GM18511 (cell line): ENCODE results near the gene FBXO11.
A peak's percentile ranks its signal among the peaks of the same experiment; 100 is the strongest.
"Not testable (repeated sequence)": the region's sequence is repeated elsewhere in the genome, so short reads cannot be mapped to it uniquely, and the experiment has no call there.

Experiments used
- ATAC-seq: cut with Tn5 transposase; IDR thresholded peaks from one replicate; pipeline ENCODE4 v1.9.1; 2021; ENCODE audit warnings: mild to moderate bottlenecking, moderate library complexity; ENCODE audit not compliant: unreplicated experiment

Gene FBXO11

GRCh38 chr2:47899915-47900816 lies 6.1 kb downstream of the FBXO11 start:
- no peak for ATAC-seq

DNA sequence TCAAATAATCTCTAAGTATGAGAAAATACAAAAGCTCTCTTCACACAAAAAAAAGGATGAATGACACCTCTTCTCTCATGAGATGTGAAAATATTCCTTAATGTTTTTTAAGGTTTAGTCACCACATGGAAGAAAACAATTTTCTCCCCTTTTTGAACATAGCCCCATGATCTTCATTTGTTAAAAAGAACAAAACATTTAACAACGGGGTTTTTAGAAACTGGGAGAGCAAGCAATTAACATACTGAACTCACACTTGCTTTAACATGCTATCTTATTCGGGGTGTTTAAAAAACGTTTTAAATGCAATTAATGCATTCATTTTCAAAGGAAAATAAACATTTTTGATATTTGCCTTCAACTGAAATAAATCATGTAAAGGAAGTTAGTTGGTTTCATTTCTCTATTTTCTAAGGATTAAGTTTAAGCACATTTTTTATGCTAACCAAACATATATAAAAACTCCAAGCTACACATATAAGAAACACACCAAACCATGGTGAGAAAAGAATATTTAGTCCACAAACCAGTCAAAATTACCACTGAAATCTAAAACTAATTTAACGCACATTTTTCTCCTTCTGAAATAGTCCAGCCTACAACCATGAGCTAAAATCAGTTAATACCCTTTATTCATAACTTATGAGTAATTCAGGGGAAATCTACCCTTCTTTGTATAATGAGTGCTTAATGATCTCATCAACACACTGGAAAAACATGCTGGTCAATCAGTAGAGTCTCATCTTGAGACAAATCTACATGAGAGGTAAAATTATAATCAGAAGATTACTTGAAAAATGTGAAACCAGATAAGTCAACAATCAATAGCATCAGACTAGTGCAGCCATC lies 8.2 kb downstream of the FBXO11 start:
- peak; percentile 63 for ATAC-seq

DNA sequence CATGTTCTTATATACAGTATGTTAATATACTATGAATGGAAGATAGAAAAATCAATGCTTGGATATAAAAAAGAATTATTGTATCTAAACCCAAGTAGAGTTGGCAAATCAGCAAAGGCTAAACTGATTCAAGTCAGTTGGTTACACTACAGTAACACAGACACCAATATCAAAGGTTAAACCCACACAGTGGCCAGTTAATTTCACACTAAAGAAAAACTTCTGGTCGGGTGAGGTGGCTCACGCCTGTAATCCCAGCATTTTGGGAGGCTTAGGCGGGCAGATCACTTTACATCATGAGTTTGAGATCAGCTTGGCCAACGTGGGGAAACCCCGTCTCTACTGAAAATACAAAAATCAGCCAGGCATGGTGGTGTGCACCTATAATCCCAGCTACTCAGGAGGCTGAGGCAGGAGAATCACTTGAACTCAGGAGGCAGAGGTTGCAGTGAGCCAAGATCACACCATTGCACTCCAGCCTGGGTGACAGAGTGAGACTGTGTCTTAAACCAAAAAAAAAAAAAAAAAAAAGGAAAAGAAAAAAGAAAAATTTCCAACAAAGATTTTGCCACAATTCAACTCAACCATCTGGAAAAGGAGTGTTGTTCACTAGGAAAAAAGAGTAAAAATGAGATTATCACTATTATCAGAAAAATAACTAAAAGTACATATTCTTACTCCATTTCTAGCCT lies 9.0 kb downstream of the FBXO11 start:
- not testable (repeated sequence) for ATAC-seq

GRCh38 chr2:47896450-47896968 lies 9.8 kb downstream of the FBXO11 start:
- no peak for ATAC-seq

- ATAC-seq = no peak
Measured at GRCh38 chr2:47893771-47894170, 12.5 kb downstream of the FBXO11 start.

- no peak for ATAC-seq
Measured at GRCh38 chr2:47892338-47892730, 14.0 kb downstream of the FBXO11 start.

GRCh38 chr2:47891369-47892337 lies 14.6 kb downstream of the FBXO11 start:
- ATAC-seq = no peak

GRCh38 chr2:47890711-47891368 lies 15.5 kb downstream of the FBXO11 start:
- no peak for ATAC-seq

DNA sequence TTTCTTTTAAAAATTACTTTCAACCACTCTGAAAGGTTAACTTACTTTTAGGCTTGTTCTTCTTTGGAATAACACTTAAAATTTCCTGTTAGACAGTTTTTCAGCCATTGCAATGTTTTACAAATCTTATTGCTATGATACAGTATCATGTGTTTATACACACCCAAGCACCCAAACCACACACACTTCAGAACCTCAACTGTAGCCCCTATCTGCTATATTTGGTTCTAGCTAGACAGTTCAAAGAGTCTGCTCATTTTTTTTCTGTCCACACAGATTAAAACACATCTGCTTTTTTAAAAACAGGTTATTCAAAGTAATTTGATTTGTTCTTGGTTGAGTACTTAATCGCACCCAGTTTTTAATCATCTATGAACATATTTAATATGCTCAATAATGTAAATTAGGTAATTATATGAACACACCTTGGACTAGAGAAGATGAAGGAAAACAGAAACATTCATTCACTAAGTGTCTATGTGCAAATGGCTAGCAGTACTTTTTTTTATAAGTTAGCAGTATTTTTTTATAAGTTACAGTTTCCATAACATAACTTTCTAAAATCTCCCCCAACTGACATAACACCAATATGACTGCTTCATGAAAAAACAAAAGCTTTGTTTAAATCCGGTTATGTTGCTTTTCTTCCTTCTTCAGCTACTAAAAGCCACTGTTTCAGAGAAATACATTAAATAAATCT lies 17.6 kb downstream of the FBXO11 start:
- ATAC-seq = no peak

GRCh38 chr2:47876912-47877311 lies 29.4 kb downstream of the FBXO11 start:
- ATAC-seq = no peak

DNA sequence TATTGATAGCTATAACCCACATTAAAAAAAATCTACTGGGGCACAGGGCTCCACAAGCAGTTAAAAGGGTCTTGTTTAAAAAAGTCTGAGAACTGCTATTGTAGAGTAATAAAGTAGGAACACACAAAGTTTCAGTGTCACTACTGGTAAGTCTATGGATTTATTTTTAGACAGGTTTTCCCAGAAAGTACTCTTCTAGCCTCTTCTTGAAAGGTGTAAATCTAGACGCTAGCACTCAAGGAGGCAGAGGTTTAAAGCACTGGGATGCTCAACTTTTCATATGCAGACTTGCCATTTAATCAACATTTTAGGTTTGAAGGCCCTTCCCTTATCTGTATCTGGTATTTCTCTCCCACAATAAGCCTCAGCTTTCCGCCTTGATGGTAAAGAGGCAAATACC lies 33.4 kb downstream of the FBXO11 start:
- no peak for ATAC-seq

DNA sequence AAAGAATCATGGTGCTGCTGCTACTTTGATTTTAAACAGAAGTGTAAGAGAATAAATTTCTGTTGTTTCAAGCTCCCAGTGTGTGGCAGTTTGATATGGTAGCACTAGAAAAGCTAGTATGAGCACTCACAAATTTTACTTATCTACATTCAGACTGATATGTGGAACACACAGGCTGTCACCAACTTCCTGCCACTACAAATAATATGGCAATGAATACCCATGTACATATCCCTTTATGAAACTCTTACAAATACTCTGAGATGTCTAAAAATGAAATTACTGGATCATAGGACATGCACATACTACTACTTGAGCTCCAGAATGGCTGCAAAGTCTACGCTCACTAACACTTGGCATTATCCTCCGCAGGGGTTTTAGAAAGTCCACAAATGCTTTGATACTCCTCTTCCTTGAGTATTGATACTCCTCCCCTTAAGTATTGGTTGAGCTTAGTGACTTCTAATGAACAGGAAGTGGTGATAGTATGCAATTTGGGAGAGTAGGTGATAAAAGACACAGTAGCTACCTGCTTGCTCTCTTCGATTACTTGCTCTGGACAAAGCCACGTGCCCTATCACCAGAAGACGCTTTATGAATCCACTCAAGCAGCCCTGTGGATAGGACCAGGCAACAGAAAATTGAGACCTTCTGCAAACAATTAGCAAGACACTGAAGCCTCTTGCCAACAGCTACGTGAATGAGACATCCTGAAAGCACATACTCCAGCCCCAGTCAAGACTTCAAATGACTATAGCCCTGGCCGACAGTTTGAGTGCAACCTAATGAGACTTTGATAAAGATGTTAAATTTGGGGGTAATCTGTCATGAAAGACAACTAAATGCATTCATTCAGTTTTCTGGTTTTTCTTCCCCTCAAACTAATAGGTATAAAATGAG lies 35.4 kb downstream of the FBXO11 start:
- no peak for ATAC-seq

- no peak for ATAC-seq
Measured at GRCh38 chr2:47869859-47870595, 36.3 kb downstream of the FBXO11 start.

DNA sequence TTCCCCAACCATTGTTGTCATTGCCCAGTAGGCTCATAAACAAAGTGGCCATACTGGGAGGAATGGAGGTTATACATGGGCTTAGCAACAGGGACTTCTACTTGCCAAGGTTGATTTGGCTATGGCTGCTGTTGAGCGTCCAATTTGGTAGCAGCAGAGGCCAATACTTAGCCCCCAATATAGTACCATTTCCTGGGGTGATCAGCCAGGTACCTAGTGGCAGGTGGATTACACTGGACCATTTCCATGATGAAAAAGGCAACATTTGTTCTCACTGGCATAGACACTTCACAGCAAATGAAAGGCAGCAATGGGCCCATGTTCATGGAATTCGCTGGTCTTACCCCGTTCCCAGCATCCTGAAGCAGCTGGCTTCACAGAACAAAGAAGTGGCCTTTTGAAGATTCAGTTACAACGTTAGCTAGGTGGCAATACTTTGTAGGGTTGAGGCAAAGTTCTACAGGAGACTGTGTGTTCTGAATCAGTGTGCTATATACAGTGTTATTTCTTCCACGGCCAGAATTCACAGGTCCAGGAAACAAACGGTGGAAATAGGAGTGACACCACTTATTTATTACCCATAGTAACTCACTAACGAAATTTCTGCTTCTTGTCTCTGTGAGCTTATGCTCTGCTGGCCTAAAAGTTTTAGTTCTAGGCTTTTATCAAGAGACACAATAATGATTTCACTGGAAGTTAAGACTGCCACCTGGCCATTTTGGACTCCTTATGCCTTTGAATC lies 37.5 kb downstream of the FBXO11 start:
- no peak for ATAC-seq

DNA sequence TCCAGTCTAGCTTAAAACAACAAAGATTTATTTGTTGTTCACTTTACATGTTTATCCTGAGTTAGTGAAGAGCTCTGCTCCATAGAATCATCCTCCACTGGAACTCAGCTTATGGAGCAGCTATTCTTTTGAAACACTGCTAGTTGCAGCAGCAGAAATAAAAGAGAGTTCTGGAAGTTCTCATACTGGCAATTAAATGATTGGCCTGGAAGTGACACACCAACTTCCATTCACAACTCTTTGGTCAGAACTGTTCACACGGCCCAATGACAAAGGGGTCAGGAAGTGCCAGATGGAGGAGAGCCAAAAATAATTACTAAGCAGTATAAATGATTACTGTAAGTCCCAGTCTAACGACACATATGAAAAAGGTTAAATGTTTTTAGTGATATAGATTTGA lies 39.1 kb downstream of the FBXO11 start:
- no peak for ATAC-seq

GRCh38 chr2:47864566-47864965 lies 41.7 kb downstream of the FBXO11 start:
- ATAC-seq = no peak
